ENCODE data around the gene CHST9.

DNA sequence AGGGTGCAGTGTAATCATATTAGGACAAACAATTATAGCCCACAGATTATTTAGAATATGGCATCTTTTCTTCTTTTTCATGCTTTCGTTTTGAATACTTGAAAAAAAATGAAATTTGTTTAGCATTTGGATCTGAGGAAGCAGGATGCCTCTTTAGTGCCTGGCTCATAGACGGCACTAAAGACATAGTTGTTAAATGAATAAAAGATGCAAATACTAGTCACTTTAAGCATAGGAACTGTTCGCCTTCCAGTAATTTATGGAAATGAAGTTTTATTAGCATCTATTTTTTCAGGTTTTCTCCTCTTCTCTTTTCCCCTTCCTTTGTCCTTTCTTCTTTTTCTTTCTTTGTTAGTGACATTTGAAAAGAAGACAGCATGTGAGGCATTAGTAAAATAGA lies 80.4 kb downstream of the CHST9 start:
- TF ChIP-seq POLR2AphosphoS5 (IDR thresholded peaks at IDR 0.05) (no peak), POLR2A (IDR thresholded peaks at IDR 0.05) (no peak)
- TF ChIP-seq, protein P1, sequence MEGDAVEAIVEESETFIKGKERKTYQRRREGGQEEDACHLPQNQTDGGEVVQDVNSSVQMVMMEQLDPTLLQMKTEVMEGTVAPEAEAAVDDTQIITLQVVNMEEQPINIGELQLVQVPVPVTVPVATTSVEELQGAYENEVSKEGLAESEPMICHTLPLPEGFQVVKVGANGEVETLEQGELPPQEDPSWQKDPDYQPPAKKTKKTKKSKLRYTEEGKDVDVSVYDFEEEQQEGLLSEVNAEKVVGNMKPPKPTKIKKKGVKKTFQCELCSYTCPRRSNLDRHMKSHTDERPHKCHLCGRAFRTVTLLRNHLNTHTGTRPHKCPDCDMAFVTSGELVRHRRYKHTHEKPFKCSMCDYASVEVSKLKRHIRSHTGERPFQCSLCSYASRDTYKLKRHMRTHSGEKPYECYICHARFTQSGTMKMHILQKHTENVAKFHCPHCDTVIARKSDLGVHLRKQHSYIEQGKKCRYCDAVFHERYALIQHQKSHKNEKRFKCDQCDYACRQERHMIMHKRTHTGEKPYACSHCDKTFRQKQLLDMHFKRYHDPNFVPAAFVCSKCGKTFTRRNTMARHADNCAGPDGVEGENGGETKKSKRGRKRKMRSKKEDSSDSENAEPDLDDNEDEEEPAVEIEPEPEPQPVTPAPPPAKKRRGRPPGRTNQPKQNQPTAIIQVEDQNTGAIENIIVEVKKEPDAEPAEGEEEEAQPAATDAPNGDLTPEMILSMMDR (IDR thresholded peaks at IDR 0.05 in 8 of 11, conservative IDR thresholded peaks at IDR 0.05 in 3 of 11): no peak
